ENCODE measurements around the gene PTP4A1.
"Not testable (repeated sequence)": the region's sequence is repeated elsewhere in the genome, so short reads cannot be mapped to it uniquely, and the experiment has no call there.

Gene PTP4A1

GRCh38 chr6:63572044-63572746, at the start of gene PTP4A1, which contains the start of gene LOC128125822:
PTP4A1 (plus strand) TSS chr6:63572480; CDS start chr6:63576881, 4,401 bp downstream.
LOC128125822 (plus strand) TSS chr6:63572480.
- DNase-seq (ENCODE audit: extremely low read depth in 1 of 2, low read depth in 1 of 2), result peak; percentile 89 to 96

GRCh38 chr6:63522911-63523287, 49.4 kb upstream of the PTP4A1 start:
- not testable (repeated sequence) for DNase-seq (ENCODE audit: extremely low read depth in 1 of 2, low read depth in 1 of 2)

GRCh38 chr6:63523630-63524029, 48.6 kb upstream of the PTP4A1 start:
- DNase-seq (ENCODE audit: extremely low read depth in 1 of 2, low read depth in 1 of 2), result no peak

GRCh38 chr6:63525186-63525878, 46.9 kb upstream of the PTP4A1 start:
- DNase-seq (ENCODE audit: extremely low read depth in 1 of 2, low read depth in 1 of 2), result no peak

GRCh38 chr6:63526931-63527330, 45.3 kb upstream of the PTP4A1 start:
- no peak for DNase-seq (ENCODE audit: extremely low read depth in 1 of 2, low read depth in 1 of 2)

- no peak for DNase-seq (ENCODE audit: extremely low read depth in 1 of 2, low read depth in 1 of 2)
Measured at GRCh38 chr6:63527658-63528514, 44.4 kb upstream of the PTP4A1 start.

GRCh38 chr6:63529498-63529897, 42.8 kb upstream of the PTP4A1 start:
- DNase-seq (ENCODE audit: extremely low read depth in 1 of 2, low read depth in 1 of 2), result no peak

- DNase-seq (ENCODE audit: extremely low read depth in 1 of 2, low read depth in 1 of 2), result no peak
Measured at GRCh38 chr6:63530182-63530581, 42.1 kb upstream of the PTP4A1 start.

GRCh38 chr6:63530991-63531390, 41.3 kb upstream of the PTP4A1 start:
- no peak for DNase-seq (ENCODE audit: extremely low read depth in 1 of 2, low read depth in 1 of 2)

- no peak for DNase-seq (ENCODE audit: extremely low read depth in 1 of 2, low read depth in 1 of 2)
Measured at GRCh38 chr6:63533026-63533425, 39.3 kb upstream of the PTP4A1 start.

- DNase-seq (ENCODE audit: extremely low read depth in 1 of 2, low read depth in 1 of 2), result no peak
Measured at GRCh38 chr6:63533952-63534351, 38.3 kb upstream of the PTP4A1 start.

- no peak for DNase-seq (ENCODE audit: extremely low read depth in 1 of 2, low read depth in 1 of 2)
Measured at GRCh38 chr6:63537201-63537958, 34.9 kb upstream of the PTP4A1 start.

GRCh38 chr6:63537959-63538300, 34.4 kb upstream of the PTP4A1 start:
- DNase-seq (ENCODE audit: extremely low read depth in 1 of 2, low read depth in 1 of 2), result no peak

GRCh38 chr6:63538550-63538949, 33.7 kb upstream of the PTP4A1 start:
- no peak for DNase-seq (ENCODE audit: extremely low read depth in 1 of 2, low read depth in 1 of 2)

- DNase-seq (ENCODE audit: extremely low read depth in 1 of 2, low read depth in 1 of 2), result no peak
Measured at GRCh38 chr6:63543001-63543400, 29.3 kb upstream of the PTP4A1 start.

GRCh38 chr6:63543982-63544381, 28.3 kb upstream of the PTP4A1 start:
- no peak for DNase-seq (ENCODE audit: extremely low read depth in 1 of 2, low read depth in 1 of 2)

GRCh38 chr6:63546236-63546635, 26.0 kb upstream of the PTP4A1 start:
- no peak for DNase-seq (ENCODE audit: extremely low read depth in 1 of 2, low read depth in 1 of 2)

GRCh38 chr6:63546697-63547096, 25.6 kb upstream of the PTP4A1 start:
- no peak for DNase-seq (ENCODE audit: extremely low read depth in 1 of 2, low read depth in 1 of 2)

GRCh38 chr6:63549076-63549475, 23.2 kb upstream of the PTP4A1 start:
- DNase-seq (ENCODE audit: extremely low read depth in 1 of 2, low read depth in 1 of 2), result no peak

GRCh38 chr6:63553208-63553607, 19.1 kb upstream of the PTP4A1 start:
- DNase-seq (ENCODE audit: extremely low read depth in 1 of 2, low read depth in 1 of 2), result no peak

- no peak for DNase-seq (ENCODE audit: extremely low read depth in 1 of 2, low read depth in 1 of 2)
Measured at GRCh38 chr6:63553900-63554299, 18.4 kb upstream of the PTP4A1 start.
